PC-9 (cell line): Measurements from ENCODE around the gene KCNJ8.

Experiments used
- EZH2 ChIP-seq: fragments of 200-600 bp; sonication (generic); IDR thresholded peaks from 2 replicates; pipeline ENCODE4 v1.8.0; 2017; ENCODE audit warnings: antibody characterized with exemption, low read depth
- TF ChIP-seq, protein P1 (sequence below): fragments of 200-600 bp; sonication (generic); conservative IDR thresholded peaks from 2 replicates; pipeline ENCODE4 v1.6.1; 2017; ENCODE audit warnings: mixed run types, antibody characterized with exemption, mild to moderate bottlenecking, moderate library complexity

DNA sequence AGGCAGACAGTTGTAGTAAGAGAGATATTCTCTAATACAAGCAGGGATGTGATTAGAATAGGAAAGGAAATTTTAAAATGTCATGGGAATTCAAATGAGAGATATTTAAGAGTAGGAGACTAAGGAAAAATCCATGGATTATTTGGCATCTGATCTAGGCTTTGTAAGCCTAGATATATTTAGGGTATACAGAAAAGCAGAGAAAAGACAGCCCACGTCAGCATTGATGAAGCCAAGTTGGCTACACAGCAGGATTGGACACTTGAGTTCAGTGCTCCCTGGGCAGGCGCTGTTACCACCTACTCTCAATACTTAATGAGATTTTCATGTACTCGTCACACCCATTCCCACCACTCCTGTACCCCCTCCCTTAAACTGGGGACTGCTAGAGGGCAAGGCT is 1.7 kb upstream of the KCNJ8 start:
- TF ChIP-seq, protein P1, sequence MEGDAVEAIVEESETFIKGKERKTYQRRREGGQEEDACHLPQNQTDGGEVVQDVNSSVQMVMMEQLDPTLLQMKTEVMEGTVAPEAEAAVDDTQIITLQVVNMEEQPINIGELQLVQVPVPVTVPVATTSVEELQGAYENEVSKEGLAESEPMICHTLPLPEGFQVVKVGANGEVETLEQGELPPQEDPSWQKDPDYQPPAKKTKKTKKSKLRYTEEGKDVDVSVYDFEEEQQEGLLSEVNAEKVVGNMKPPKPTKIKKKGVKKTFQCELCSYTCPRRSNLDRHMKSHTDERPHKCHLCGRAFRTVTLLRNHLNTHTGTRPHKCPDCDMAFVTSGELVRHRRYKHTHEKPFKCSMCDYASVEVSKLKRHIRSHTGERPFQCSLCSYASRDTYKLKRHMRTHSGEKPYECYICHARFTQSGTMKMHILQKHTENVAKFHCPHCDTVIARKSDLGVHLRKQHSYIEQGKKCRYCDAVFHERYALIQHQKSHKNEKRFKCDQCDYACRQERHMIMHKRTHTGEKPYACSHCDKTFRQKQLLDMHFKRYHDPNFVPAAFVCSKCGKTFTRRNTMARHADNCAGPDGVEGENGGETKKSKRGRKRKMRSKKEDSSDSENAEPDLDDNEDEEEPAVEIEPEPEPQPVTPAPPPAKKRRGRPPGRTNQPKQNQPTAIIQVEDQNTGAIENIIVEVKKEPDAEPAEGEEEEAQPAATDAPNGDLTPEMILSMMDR: no peak
- TF ChIP-seq EZH2: no peak
